GM19452 (cell line): ENCODE results near the gene BCAS1.

Experiments
- ATAC-seq: cut with Tn5 transposase; IDR thresholded peaks from one replicate; pipeline ENCODE4 v1.9.1; 2021; ENCODE audit not compliant: unreplicated experiment

The BCAS1 gene

DNA sequence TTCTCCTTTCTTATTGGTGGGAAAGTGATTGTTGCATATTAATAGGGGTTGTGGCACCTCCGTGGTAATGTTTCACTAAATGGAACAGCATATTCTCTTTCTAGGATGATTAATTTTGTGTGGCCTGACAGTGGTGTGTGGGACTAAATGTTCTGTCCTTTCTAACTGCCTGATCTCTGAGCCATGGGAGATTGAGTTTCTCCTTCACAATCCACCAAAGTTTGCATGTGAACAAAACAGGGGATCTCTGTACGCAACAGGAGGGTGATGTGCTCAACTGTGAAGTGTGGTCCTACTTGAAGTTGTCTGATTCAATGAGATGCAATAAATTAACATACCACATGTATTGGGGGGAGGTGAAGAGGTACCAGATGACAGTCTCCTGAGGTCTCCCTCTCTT, 19.3 kb downstream of the BCAS1 start:
- no peak for ATAC-seq

DNA sequence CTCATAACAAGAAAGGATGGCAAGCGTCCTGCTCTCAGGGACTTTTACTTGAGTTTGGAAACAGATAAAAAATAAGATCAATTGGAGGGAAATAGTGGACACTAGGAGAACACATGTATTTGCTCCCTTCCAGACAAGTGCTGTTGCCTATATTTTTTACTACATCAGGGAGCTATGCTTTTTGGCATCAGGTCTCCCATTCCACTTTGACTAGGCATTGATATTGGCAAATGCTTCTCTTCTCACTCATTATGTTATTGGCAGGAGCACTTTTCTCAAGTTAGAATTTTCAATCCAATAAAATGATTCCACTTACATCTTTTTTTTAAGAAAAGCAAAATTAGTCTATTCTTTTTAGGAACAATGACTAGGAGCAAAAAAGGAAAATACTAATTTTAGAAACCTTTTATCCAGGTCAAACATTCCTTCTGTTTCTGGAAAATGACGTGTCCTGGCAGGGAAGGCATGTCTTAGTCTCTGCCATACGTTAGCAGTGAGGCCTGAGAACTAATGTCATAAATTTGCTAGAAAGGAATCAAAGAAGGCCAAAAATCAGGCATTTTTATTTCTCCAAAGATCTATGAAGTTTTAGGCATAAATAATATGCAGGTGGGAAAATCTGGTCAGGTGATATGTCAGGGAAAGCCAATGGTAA, 21.4 kb downstream of the BCAS1 start:
- no peak for ATAC-seq

DNA sequence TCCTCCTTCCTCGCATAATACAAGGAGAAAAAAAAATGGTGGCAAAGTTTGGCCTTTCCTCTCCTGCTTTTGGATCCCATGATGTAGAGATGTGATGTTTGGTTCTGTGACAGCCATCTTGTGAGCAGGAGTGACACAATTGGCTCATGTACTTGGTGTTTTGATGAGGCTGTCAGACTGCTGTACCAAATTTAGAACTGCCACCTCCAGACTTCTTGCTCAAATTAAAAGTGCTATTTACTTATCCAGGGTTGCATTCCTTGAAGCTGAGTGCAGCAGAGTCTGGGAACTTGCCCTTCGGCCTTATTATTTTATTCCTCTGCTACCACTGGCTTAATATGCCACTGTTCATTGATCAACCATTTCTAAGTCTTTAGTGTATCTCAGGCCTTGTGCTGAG, 21.9 kb downstream of the BCAS1 start:
- ATAC-seq: no peak

DNA sequence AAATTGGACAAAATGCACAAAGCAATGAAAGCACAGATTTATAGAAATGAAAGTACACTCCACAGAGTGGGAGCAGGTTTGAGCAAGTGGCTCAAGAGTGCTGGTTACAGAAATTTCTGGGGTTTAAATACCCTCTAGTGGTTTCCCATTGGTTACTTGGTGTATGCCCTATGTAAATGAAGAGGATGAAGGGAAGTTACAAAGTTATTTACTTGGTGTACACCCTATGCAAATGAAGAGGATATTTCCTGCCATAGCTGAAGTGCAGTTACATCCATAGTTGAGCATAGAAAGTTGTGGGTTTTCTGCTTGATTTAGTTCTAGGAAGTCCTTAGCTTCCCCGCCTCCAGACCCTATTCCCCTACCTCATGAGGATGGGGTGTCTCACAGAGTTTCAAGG, 22.7 kb downstream of the BCAS1 start:
- ATAC-seq: no peak

DNA sequence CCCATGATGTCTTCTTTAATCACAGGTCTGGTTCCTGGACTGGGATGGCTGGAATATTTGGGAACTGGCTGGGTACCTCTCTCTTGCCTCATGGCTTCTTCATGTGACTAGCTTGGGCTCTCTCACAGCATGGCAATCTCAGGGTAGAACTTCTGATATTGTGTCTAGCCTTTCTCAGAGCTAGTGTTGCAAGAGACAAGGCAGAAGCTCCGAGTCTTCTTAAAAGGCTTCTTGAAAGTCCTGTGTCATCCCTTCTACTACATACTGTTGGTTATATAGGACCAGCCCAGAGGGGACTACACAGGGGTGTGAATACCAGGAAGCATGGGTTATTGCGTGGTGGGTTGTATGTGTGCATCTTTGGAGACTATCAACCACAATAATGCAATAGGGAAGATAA, 23.3 kb downstream of the BCAS1 start:
- ATAC-seq: no peak

DNA sequence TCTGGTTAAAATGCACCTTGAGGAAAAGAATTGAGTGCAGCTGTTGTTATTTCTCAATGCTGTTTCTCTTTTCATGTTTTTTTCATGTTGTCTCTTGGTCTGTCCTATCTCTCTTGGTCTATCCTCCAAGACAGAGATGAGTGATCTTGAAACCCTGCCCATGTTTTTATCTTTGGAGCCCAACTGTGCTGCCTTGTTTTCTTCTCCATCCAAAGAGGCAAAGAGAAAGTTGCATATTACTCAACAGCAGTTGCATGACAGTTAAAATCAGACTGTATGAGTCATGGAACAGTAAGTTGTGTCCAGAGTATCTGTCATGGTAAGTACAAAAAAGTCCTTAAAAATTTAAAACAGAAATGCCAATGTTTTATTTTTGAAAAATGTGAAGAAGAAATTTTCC, 26.2 kb downstream of the BCAS1 start:
- ATAC-seq: no peak

DNA sequence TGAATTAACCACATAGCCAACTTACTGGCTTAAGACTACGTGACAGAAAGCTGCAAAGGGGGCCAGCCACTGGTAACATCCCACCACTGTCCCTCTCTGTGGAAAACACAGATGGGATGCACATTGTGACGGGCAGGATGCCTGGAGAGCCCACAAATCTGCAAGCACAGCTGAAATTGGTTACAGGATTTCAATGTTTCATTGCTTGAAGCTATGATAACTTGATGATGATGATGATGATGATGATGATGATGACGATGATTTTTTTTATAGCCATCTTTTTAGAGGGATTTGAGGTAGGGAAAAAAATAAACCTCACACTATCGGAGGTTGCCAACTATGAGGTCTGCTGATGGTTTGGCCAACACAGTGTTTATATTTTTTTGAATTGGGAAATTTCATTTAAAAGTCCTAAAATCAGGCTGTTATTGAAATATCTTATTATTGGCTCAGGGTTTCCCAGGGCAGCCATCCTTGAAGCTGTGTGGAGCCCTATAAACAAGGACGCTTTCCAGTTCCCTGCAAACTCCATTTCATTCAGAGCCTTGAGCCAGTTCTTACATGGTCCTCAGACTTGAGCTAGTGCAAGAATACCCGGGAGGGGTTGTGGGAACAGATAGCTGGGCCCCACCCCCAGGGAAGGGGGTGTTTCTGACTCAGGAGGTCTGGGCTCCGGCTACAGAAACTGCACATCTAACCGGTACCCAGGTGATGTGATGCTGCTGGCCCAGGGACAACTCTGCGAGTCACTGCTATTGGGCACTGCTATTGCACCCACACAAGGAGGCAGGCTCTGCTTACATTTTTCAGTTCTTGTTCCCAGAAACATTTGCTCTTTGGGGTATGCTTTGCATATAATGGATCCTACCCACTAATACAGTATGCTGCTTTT, 27.1 kb downstream of the BCAS1 start:
- no peak for ATAC-seq

DNA sequence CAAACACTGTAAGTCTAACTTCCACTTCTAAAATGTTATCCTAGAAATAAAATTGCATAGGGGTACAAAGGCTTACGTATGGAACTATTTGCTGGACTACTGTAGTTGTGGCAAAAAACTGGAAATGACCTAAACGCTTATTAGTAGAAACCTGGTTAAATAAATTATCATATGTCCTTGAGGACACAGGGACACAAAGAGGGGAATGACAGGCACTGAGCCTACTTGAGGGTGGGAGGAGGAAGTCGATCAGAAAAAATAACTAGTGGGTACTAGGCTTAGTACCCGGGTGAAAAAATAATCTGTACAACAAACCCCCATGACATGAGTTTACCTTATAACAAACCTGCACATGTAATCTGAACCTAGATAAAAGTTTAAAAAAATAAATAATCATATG, 28.4 kb downstream of the BCAS1 start:
- no peak for ATAC-seq

DNA sequence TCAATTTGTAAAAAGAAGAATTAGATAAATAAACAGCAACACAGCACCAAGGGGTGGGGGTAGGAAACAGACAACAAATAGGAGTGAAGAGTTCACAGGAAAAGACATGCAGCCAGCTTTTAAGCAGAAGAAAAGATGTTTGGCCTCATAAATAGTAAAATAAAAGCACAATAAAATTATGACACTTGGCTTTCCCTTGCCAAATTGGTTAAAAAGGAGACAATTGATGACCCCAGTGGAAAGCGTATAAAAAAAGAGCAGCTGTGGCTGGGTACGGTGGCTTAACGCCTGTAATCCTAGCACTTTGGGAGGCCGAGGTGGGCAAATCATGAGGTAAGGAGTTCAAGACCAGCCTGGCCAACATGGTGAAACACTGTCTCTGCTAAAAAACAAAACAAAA, 29.1 kb downstream of the BCAS1 start:
- no peak for ATAC-seq

DNA sequence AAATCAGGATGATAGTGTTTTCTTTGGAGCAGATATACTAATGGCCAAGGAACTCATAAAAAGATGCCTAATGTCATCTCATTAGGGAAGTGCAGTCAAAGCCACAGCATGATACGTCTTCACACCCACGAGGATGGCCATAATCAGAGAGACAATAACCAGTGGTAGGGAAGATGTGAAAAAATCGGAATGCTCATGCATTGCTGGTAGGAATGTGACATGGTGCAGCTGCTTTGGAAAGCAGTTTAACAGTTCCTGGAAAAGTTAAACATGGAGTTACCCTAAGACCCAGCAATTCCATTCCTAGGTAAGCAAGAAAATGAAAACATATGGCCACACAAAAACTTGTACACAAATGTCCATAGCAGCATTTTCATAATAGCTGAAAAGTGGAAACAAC, 29.9 kb downstream of the BCAS1 start:
- ATAC-seq: no peak

DNA sequence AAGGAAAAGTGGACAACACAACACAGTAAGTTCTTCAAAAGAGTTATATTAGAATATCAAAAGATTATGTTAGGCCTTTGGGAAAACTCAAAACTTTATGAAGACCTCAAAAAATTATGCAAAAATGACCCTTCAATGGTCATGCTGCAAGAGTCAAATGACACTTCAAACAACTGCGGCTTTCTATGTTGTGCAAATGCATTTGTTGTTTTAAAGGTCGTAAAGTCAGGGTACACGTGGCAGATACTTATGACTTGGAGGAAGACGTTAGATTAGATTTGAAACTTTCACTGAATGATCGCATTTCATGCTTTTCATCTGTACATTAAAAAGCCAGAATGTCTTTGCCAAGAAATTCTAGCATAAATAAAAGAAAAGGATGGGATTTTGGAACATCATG, 31.4 kb downstream of the BCAS1 start:
- no peak for ATAC-seq

DNA sequence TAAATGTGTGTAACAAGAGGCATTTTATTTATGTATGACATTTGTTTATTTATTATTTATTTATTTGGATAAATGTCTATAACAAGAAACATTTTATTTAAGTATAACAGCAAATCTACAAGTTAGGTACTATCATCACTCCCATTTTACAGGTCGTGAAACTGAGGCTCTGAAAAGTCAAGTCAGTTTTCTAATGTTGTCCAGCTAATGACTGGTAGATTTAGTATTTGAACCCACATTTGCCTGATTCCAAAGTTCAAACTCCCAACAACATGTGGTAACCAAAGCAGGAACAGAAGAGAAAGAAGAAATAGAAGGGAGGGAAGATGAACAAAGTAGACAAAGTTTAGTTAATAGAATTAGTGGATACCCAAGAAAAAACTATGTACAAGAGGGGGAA, 32.9 kb downstream of the BCAS1 start:
- ATAC-seq: no peak

DNA sequence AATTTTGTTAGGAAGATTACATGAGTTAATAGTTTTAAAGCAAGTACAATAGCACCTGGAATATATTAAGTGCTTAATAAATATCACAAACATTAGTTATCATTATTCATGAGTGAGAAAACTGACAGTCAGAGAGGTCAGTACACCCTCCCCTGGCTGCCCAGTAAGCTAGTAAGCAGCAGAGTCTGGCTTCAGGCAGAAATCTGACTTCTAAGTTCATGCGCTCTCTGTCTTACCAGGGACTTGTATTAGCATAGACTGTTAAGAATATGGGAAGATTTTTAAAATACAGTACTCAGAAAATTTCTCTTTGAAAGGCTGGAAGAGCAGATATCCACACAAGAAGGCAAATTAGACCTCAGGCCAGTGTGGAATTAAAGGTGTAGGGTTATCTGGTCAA, 40.8 kb downstream of the BCAS1 start:
- no peak for ATAC-seq

DNA sequence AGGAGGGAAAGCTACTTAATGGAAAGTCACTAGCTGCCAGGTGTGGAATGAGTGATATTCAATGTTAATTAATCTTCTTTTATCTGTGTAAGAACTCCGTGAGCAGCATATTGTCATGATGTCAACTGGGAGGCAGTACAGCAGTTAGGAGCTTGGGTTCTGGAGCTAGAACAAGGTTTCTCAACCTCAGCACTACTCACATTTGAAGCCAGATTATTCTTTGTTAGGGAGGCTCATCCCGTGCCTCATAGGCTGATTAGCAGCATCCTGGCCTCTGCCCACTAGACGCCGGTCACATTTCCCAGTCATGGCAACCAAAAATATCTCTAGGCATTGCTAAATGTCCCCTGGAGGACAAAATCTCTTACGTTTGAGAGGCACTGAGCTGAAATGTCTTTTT, 41.2 kb downstream of the BCAS1 start:
- ATAC-seq: no peak

DNA sequence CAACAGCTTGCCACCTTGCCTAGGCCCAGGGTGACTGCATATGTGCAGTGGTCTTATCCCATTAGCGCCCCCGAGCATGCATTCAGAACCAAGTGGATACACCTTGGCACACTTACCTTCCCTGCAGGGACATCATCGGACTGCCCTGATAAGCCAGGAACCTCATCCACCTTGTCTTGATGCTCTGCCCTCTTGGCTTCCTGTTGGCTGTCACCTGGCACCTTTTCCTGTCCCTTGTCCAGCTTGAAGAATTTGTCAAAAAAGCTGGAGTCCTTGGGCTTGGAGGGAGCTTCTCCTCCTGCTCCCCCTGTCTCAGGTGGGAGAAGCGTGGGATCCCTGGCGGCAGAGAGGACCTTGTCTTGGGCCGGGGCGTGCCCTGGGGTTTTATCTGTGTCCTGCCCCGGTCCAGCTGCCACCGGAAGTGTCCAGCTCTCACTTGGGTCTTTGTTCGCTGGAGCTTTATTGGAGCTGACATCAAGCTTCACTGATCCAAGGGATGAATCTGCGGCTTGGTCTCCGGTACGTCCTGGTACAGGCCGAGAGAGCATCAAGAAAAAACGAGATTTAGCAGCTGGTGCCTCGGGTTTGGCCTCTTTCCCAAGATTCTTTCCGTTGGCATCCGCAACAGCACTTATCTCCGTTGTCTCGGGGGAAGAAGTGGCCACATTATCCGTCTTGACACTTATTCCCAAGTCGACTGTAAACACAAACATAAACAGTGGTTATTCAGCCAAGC, 42.0 kb downstream of the BCAS1 start:
- ATAC-seq: no peak

DNA sequence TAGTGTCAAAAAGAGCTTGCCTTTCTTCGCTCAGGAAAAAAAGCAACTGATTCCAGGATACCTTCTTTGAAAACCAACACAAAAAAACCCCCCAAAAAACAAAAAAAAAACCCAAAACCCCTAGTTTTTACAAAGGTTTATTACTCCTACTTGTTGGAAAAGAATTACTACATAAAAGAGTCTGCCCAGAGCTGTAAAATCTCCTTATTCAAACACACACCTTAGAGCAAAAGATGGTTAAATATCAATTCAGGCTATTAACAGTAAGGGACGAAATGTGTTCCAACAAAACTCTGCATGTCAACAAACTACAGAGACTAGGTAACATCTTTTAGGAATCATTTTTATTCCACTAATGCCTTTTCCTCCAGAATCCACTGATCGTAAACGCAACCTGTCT, 42.7 kb downstream of the BCAS1 start:
- ATAC-seq: no peak

DNA sequence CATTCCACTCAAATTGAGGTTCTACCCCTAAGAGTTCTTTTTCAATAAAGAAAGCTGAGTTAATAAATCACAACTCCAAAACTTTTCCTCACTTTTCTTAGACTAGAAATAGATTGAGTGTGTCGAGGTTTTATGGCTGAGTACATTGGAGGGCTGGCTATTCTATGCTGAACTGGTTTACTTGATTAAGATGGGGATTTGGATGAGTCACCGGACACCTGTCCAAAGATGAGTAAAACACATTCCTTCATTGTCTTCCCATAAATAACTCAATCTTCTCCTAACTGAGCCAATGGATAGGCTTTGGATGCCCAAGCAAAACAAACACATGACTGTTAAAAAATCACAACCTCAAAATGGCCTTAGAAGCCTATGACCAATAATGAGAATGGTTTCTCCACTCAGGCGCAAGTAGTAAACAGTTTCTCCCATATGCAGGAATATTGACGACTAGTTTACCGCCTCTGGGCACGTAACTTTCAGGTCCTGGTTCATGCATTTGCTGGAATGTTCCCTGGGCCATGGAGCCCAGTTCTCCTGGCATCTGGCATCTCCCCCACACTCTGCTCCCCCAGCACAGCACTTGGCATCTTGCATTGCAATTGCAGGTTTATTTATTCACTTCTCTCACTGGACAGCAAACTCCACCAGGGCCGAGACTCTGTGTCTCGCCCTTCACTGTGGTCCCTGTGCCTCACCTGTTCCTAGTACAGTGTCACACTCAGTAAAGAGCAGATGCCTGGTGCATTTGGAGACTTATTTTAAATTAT, 43.9 kb downstream of the BCAS1 start:
- no peak for ATAC-seq

DNA sequence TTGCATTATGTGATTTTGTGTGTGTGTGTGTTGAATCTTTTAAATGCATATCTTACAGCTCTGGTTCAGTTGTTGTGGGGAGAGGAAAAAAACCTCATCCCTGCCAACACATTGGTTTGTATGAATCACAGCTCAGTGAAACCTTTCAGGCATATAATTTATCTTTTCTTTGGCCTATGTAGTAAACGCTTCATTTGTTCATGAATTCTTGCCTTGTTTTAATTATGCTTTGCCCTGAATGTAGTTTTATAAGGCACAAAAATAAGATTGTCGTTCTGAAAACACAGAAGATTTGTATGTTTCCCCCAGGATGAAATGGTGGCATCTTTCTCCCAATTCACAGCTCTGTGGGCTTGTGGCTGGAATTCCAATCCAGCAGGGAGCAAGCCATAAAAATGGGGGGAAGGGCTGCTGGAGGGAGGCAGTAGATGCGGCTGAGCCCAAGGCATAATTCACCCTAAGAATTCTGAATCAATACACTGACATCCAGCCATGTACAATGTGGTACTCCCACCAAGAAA, 45.1 kb downstream of the BCAS1 start:
- ATAC-seq: no peak

DNA sequence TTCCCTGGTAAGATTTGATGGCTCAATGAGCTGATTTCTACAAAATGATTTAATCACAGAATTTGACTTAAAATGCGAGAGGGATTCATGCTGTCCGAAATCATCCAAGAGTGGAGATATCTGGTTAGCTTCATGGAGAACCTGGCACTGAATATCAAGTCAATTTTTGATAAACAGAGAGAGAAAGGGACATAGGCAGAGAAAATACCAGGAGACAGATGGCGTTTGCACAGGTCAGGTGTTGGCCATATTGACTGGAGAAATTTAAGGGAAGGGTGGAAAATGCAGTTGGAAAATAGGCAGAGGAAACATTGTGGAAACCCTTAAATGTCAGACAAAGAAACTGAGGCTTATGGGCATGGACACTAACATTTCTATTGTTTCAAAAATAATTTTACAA, 47.0 kb downstream of the BCAS1 start:
- no peak for ATAC-seq

DNA sequence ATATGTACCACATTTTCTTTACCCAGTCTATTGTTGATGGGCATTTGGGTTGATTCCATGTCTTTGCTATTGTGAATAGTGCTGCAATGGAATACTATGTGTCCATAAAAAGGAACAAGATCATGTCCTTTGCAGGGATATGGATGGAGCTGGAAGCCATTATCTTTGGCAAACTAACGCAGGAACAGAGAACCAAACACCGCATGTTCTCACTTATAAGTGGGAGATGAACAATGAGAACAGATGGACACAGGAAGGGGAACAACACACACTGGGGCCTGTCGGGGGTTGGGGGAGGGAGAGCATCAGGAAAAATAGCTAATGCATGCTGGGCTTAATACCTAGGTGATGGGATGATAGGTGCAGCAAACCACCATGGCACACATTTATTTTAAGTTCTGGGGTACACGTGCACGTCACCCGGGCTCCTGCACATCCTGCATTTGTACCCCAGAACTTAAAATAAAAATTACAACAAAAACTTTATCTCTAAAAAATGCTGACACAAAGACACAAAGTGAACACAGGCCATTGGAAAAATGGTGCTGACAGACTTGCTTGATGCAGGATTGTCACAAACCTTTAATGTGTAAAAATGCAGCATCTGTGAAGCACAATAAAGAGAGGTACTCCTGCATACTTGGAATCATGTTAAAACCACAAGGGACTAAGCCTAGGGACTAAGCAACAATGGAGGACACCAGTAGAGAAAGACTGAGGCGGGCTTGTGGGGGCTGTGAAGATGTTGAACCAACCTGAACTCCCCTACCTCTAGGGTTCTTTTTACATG, 48.8 kb downstream of the BCAS1 start:
- no peak for ATAC-seq
